Measurements from ENCODE around the gene GNB1L. TPM values are rescaled to one million over a fixed set of nuclear protein-coding genes. Genes with fewer than 3 reads are reported as not detected.

The GNB1L gene
- total RNA-seq, 4 donors from 2014 or later, result 4.6 to 8.7 (median 6.8) TPM

- Histone ChIP-seq H3K27me3 (no peaks in the 10 kb centered on the region), H3K27ac (replicated peaks in 1 of 4) (no peak overlapping the region), H3K36me3 (peaks cover 0 to 15% (median 6%) of the 10 kb centered on the region in 4 donors), H3K9me3 (no peaks in the 10 kb centered on the region), H3K4me1 (no peaks in the 10 kb centered on the region), H3K4me3 (no peak overlapping the region)
- WGBS, result 93% methylated on average over 20 of the region's 21 CpGs
- TF ChIP-seq EP300 (IDR thresholded peaks at IDR 0.05), result no peak
- no peak for TF ChIP-seq POLR2A (IDR thresholded peaks at IDR 0.05; ENCODE audit: low read depth)
- no peak for TF ChIP-seq POLR2AphosphoS5 (IDR thresholded peaks at IDR 0.05)
- DNase-seq (ENCODE audit: extremely low spot score), result no peak
- intact Hi-C loops (cut with DNase I), result no loop called here
Observed at GRCh38 chr22:19819911-19820879, 34.5 kb downstream of the GNB1L start.

GRCh38 chr22:19819208-19819910, 35.3 kb downstream of the GNB1L start:
- no peak overlapping the region for H3K27ac ChIP-seq (replicated peaks in 1 of 4)
- H3K9me3 ChIP-seq, result no peaks in the 10 kb centered on the region
- peaks cover 0 to 15% (median 6%) of the 10 kb centered on the region in 4 donors for H3K36me3 ChIP-seq
- intact Hi-C loops (cut with DNase I), result no loop called here
- no peak for DNase-seq (ENCODE audit: extremely low spot score)
- TF ChIP-seq POLR2AphosphoS5 (IDR thresholded peaks at IDR 0.05), result no peak
- H3K4me3 ChIP-seq, result no peak overlapping the region
- no peaks in the 10 kb centered on the region for H3K4me1 ChIP-seq
- WGBS, result 90% methylated on average over 2 of the region's 14 CpGs
- no peaks in the 10 kb centered on the region for H3K27me3 ChIP-seq

GRCh38 chr22:19818324-19819207, 36.1 kb downstream of the GNB1L start:
- H3K27me3 ChIP-seq, result no peaks in the 10 kb centered on the region
- 94% methylated on average over 10 of the region's 17 CpGs for WGBS
- no peak overlapping the region for H3K27ac ChIP-seq (replicated peaks in 1 of 4)
- TF ChIP-seq CTCF (IDR thresholded peaks at IDR 0.05), result no peak
- TF ChIP-seq POLR2A (IDR thresholded peaks at IDR 0.05; ENCODE audit: low read depth), result no peak
- no peak for TF ChIP-seq EP300 (IDR thresholded peaks at IDR 0.05)
- TF ChIP-seq POLR2AphosphoS5 (IDR thresholded peaks at IDR 0.05), result no peak
- H3K9me3 ChIP-seq, result no peaks in the 10 kb centered on the region
- no peak overlapping the region for H3K4me3 ChIP-seq
- H3K4me1 ChIP-seq, result no peaks in the 10 kb centered on the region
- H3K36me3 ChIP-seq, result peaks cover 0 to 16% (median 8%) of the 10 kb centered on the region in 4 donors
- no peak for DNase-seq (ENCODE audit: extremely low spot score)
- intact Hi-C loops (cut with DNase I), result no loop called here

- Histone ChIP-seq H3K9me3 (no peaks in the 10 kb centered on the region), H3K27ac (replicated peaks in 1 of 4) (no peak overlapping the region), H3K36me3 (peaks cover 0 to 24% (median 8%) of the 10 kb centered on the region in 4 donors), H3K4me3 (no peak overlapping the region), H3K27me3 (no peaks in the 10 kb centered on the region), H3K4me1 (peaks cover 0 to 5% (median 0%) of the 10 kb centered on the region in 4 donors)
- intact Hi-C loops (cut with DNase I), result no loop called here
- 94% methylated on average over 13 of the region's 14 CpGs for WGBS
- DNase-seq (ENCODE audit: extremely low spot score), result no peak
- TF ChIP-seq POLR2A (IDR thresholded peaks at IDR 0.05; ENCODE audit: low read depth) (no peak), POLR2AphosphoS5 (IDR thresholded peaks at IDR 0.05) (no peak), EP300 (IDR thresholded peaks at IDR 0.05) (no peak), CTCF (IDR thresholded peaks at IDR 0.05) (no peak)
Observed at GRCh38 chr22:19816372-19817119, 38.1 kb downstream of the GNB1L start.

- Histone ChIP-seq H3K4me1 (peaks cover 0 to 5% (median 0%) of the 10 kb centered on the region in 4 donors), H3K36me3 (peaks cover 0 to 23% (median 8%) of the 10 kb centered on the region in 4 donors), H3K4me3 (no peak overlapping the region), H3K9me3 (no peaks in the 10 kb centered on the region), H3K27me3 (no peaks in the 10 kb centered on the region), H3K27ac (replicated peaks in 1 of 4) (no peak overlapping the region)
- intact Hi-C loops (cut with DNase I), result no loop called here
- TF ChIP-seq POLR2AphosphoS5 (IDR thresholded peaks at IDR 0.05) (no peak), EP300 (IDR thresholded peaks at IDR 0.05) (no peak), POLR2A (IDR thresholded peaks at IDR 0.05; ENCODE audit: low read depth) (no peak), CTCF (IDR thresholded peaks at IDR 0.05) (no peak)
- DNase-seq (ENCODE audit: extremely low spot score), result no peak
- 92% methylated on average over 16 of the region's 16 CpGs for WGBS
Observed at GRCh38 chr22:19815823-19816290, 38.8 kb downstream of the GNB1L start.

Measured in esophagus muscularis mucosa (tissue), 4 donors.